ENCODE data around the gene MDN1.

Gene MDN1

DNA sequence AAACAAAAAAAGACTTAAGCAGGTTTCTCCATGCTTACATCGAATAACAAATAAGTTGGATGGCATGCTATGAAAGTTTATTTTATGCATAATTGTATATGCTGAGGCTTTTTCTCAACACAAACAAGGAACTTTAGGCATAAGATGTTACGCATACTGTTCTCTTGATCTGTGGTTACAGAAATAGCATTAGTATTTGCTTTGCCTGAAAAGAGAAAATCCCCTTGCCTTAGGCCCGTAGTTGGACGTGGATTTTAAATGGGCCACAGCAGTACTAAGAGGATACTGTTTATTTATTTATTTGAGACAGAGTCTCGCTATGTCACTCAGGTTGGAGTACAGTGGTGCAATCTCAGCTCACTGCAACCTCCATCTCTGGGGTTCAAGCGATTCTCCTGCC lies 200.0 kb downstream of the MDN1 start:
- no peaks in the 10 kb centered on the region for H3K27me3 ChIP-seq (replicated peaks; ENCODE audit: control insufficient read depth, insufficient read depth, low read length)
- no peak overlapping the region for H3K4me3 ChIP-seq (replicated peaks; ENCODE audit: low read depth, low read length)
- TF ChIP-seq, protein P1, sequence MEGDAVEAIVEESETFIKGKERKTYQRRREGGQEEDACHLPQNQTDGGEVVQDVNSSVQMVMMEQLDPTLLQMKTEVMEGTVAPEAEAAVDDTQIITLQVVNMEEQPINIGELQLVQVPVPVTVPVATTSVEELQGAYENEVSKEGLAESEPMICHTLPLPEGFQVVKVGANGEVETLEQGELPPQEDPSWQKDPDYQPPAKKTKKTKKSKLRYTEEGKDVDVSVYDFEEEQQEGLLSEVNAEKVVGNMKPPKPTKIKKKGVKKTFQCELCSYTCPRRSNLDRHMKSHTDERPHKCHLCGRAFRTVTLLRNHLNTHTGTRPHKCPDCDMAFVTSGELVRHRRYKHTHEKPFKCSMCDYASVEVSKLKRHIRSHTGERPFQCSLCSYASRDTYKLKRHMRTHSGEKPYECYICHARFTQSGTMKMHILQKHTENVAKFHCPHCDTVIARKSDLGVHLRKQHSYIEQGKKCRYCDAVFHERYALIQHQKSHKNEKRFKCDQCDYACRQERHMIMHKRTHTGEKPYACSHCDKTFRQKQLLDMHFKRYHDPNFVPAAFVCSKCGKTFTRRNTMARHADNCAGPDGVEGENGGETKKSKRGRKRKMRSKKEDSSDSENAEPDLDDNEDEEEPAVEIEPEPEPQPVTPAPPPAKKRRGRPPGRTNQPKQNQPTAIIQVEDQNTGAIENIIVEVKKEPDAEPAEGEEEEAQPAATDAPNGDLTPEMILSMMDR (IDR thresholded peaks at IDR 0.05; ENCODE audit: insufficient read depth, low read length, poor library complexity, severe bottlenecking): no peak
- no peaks in the 10 kb centered on the region for H3K36me3 ChIP-seq (ENCODE audit: control insufficient read depth, insufficient read depth, low read length)
- no peak for DNase-seq (ENCODE audit: extremely low read depth, insufficient read length)

- no peaks in the 10 kb centered on the region for H3K27me3 ChIP-seq (replicated peaks; ENCODE audit: control insufficient read depth, insufficient read depth, low read length)
- H3K4me3 ChIP-seq (replicated peaks; ENCODE audit: low read depth, low read length): no peak overlapping the region
- no peaks in the 10 kb centered on the region for H3K36me3 ChIP-seq (ENCODE audit: control insufficient read depth, insufficient read depth, low read length)
- TF ChIP-seq, protein P1 (IDR thresholded peaks at IDR 0.05; ENCODE audit: insufficient read depth, low read length, poor library complexity, severe bottlenecking): no peak
- no peak for DNase-seq (ENCODE audit: extremely low read depth, insufficient read length)
These were observed 201.6 kb downstream of the MDN1 start for GRCh38 chr6:89618026-89618425.

GRCh38 chr6:89616531-89616930 lies 203.1 kb downstream of the MDN1 start:
- TF ChIP-seq, protein P1 (IDR thresholded peaks at IDR 0.05; ENCODE audit: insufficient read depth, low read length, poor library complexity, severe bottlenecking): no peak
- no peaks in the 10 kb centered on the region for H3K27me3 ChIP-seq (replicated peaks; ENCODE audit: control insufficient read depth, insufficient read depth, low read length)
- DNase-seq (ENCODE audit: extremely low read depth, insufficient read length): no peak

GRCh38 chr6:89615882-89616281 lies 203.7 kb downstream of the MDN1 start:
- no peak for DNase-seq (ENCODE audit: extremely low read depth, insufficient read length)
- H3K27me3 ChIP-seq (replicated peaks; ENCODE audit: control insufficient read depth, insufficient read depth, low read length): no peaks in the 10 kb centered on the region

More at GRCh38 chr6:89616531-89616930, 203.1 kb downstream of the MDN1 start:
- Histone ChIP-seq H3K4me3 (replicated peaks; ENCODE audit: low read depth, low read length) (no peak overlapping the region), H3K36me3 (ENCODE audit: control insufficient read depth, insufficient read depth, low read length) (no peaks in the 10 kb centered on the region)

DNA sequence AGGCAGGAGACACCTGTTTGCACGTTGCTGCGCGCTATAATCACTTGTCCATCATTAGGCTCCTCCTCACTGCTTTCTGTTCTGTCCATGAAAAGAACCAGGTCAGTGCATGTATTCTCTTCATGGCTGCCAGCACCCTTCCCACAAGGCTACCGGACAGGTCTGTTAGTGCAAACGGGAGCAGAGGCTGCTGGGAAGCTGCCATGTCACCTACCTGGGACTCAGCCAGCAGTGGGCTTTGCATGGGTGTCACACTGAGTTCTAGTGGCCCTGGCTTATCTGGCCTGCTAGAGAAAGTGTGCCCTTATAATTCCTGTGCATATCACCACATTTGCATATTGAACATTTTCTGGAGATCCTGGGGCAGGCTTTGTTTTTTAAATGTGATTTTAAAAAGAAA lies 205.8 kb downstream of the MDN1 start:
- no peak for DNase-seq (ENCODE audit: extremely low read depth, insufficient read length)
- TF ChIP-seq, protein P1 (IDR thresholded peaks at IDR 0.05; ENCODE audit: insufficient read depth, low read length, poor library complexity, severe bottlenecking): no peak
- Histone ChIP-seq H3K36me3 (ENCODE audit: control insufficient read depth, insufficient read depth, low read length) (no peaks in the 10 kb centered on the region), H3K27me3 (replicated peaks; ENCODE audit: control insufficient read depth, insufficient read depth, low read length) (no peaks in the 10 kb centered on the region), H3K4me3 (replicated peaks; ENCODE audit: low read depth, low read length) (no peak overlapping the region)

More at GRCh38 chr6:89615882-89616281, 203.7 kb downstream of the MDN1 start:
- Histone ChIP-seq H3K4me3 (replicated peaks; ENCODE audit: low read depth, low read length) (no peak overlapping the region), H3K36me3 (ENCODE audit: control insufficient read depth, insufficient read depth, low read length) (no peaks in the 10 kb centered on the region)
- TF ChIP-seq, protein P1 (IDR thresholded peaks at IDR 0.05; ENCODE audit: insufficient read depth, low read length, poor library complexity, severe bottlenecking): no peak

GRCh38 chr6:89612121-89612520 lies 207.5 kb downstream of the MDN1 start:
- no peaks in the 10 kb centered on the region for H3K27me3 ChIP-seq (replicated peaks; ENCODE audit: control insufficient read depth, insufficient read depth, low read length)
- H3K4me3 ChIP-seq (replicated peaks; ENCODE audit: low read depth, low read length): no peak overlapping the region
- no peak for DNase-seq (ENCODE audit: extremely low read depth, insufficient read length)
- TF ChIP-seq, protein P1 (IDR thresholded peaks at IDR 0.05; ENCODE audit: insufficient read depth, low read length, poor library complexity, severe bottlenecking): no peak
- H3K36me3 ChIP-seq (ENCODE audit: control insufficient read depth, insufficient read depth, low read length): no peaks in the 10 kb centered on the region
